Type B pancreatic cell (in vitro differentiated cells): ENCODE measurements around the gene PODXL. TPM values are rescaled to one million over a fixed set of nuclear protein-coding genes. Genes with fewer than 3 reads are reported as not detected.
"Not testable (repeated sequence)": the region's sequence is repeated elsewhere in the genome, so short reads cannot be mapped to it uniquely, and the experiment has no call there.

Source experiments
- DNase-seq: peaks from one replicate; pipeline ENCODE4 v3.0.0; 2021; ENCODE audit warnings: mixed read lengths; ENCODE audit not compliant: unreplicated experiment; ENCODE audit errors: extremely low spot score
- H3K27ac Mint-ChIP-seq: 2 replicates; pipeline ENCODE4 v1.8.0; 2021; ENCODE audit warnings: mild to moderate bottlenecking, mixed read lengths
- H3K27me3 Mint-ChIP-seq: 2 replicates; pipeline ENCODE4 v1.8.0; 2021; ENCODE audit warnings: mixed read lengths
- H3K36me3 Mint-ChIP-seq: 2 replicates; pipeline ENCODE4 v1.8.0; 2021; ENCODE audit warnings: mixed read lengths
- H3K4me1 Mint-ChIP-seq: one replicate; pipeline ENCODE4 v1.8.0; 2021; ENCODE audit warnings: mixed read lengths; ENCODE audit not compliant: unreplicated experiment
- H3K4me3 Mint-ChIP-seq: 2 replicates; pipeline ENCODE4 v1.8.0; 2021; ENCODE audit warnings: mild to moderate bottlenecking, mixed read lengths
- H3K9me3 Mint-ChIP-seq: 2 replicates; pipeline ENCODE4 v1.8.0; 2021; ENCODE audit warnings: mixed read lengths
- total RNA-seq: library from RNA; stranded (reverse); gene quantifications from 2 replicates; pipeline ENCODE4 v1.2.1, GENCODE V29; 2021; ENCODE audit warnings: low replicate concordance
- TF ChIP-seq, protein P1 (sequence below): fragments of 200-600 bp; sonication (generic); conservative IDR thresholded peaks from 2 replicates; pipeline ENCODE4 v1.5.0; 2021; ENCODE audit warnings: antibody characterized with exemption, mild to moderate bottlenecking

The PODXL gene
- total RNA-seq, 1 donor from 2014 or later: 44.1 TPM

GRCh38 chr7:131524115-131524514 lies 32.3 kb downstream of the PODXL start:
- no peaks in the 10 kb centered on the region for H3K4me1 Mint-ChIP-seq
- H3K27ac Mint-ChIP-seq: peak overlapping the region; percentile 19
- no peak for DNase-seq
- H3K36me3 Mint-ChIP-seq: no peaks in the 10 kb centered on the region
- H3K27me3 Mint-ChIP-seq: no peaks in the 10 kb centered on the region
- no peak overlapping the region for H3K4me3 Mint-ChIP-seq
- TF ChIP-seq, protein P1, sequence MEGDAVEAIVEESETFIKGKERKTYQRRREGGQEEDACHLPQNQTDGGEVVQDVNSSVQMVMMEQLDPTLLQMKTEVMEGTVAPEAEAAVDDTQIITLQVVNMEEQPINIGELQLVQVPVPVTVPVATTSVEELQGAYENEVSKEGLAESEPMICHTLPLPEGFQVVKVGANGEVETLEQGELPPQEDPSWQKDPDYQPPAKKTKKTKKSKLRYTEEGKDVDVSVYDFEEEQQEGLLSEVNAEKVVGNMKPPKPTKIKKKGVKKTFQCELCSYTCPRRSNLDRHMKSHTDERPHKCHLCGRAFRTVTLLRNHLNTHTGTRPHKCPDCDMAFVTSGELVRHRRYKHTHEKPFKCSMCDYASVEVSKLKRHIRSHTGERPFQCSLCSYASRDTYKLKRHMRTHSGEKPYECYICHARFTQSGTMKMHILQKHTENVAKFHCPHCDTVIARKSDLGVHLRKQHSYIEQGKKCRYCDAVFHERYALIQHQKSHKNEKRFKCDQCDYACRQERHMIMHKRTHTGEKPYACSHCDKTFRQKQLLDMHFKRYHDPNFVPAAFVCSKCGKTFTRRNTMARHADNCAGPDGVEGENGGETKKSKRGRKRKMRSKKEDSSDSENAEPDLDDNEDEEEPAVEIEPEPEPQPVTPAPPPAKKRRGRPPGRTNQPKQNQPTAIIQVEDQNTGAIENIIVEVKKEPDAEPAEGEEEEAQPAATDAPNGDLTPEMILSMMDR: no peak
- no peaks in the 10 kb centered on the region for H3K9me3 Mint-ChIP-seq

DNA sequence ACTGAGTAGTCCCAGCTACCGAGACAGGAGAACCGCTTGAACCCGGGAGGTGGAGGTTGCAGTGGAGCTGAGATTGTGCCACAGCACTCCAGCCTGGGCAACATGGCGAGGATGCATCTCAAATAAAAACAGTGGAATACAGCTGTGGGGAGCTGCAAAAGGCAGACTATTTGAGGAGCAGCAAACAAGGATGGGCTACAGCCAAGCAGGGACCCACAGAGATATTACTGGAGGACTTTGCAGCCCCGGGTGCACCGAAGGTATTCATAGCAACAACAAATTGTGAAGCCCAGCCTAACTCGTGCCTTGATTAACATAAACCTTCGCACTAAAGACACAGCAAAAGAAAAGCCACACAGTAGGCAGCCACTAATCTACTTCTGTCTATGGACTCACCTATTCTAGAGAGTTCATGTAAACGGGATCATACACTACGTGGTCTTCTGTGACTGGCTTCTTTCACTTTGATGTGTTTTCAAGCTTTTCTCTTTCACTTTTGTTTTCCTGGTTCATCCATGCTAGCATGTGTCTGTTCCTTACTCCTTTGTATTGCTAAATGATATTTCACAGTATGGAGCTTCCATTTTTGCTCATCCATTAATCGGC lies 34.0 kb downstream of the PODXL start:
- Mint-ChIP-seq H3K27ac (no peak overlapping the region), H3K27me3 (no peaks in the 10 kb centered on the region), H3K9me3 (no peaks in the 10 kb centered on the region), H3K4me3 (no peak overlapping the region), H3K36me3 (no peaks in the 10 kb centered on the region), H3K4me1 (no peaks in the 10 kb centered on the region)
- TF ChIP-seq, protein P1: no peak
- DNase-seq: no peak

DNA sequence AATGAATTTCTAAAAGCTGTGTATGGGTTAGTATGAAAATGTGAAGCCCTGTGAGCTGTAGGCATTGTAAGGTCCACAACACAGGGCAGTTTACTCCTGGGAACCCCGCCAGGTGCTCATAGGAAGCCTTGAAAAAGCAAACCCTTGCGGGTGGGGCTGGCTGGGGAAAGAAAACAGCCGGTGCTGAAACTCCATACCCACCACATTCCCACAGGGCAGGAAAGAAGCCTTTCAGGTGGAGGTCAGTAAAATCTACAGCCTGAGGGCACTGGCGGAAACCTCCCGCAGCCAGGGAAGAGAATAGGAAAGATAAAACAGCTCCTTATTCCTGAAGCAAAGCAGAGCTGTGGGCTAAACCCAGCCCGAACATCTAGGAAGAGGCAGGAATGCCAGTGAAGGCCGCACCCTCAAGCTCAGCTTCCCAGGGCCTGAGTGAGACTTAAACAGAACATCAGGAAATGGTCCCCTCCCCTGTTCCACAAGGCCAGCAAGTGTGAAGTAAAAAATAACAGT lies 34.7 kb downstream of the PODXL start:
- TF ChIP-seq, protein P1: no peak
- Mint-ChIP-seq H3K4me1 (no peaks in the 10 kb centered on the region), H3K27me3 (no peaks in the 10 kb centered on the region), H3K4me3 (no peak overlapping the region), H3K36me3 (no peaks in the 10 kb centered on the region), H3K27ac (peak overlapping the region; percentile 51), H3K9me3 (no peaks in the 10 kb centered on the region)
- no peak for DNase-seq

GRCh38 chr7:131518626-131519025 lies 37.8 kb downstream of the PODXL start:
- H3K4me3 Mint-ChIP-seq: no peak overlapping the region
- no peak overlapping the region for H3K27ac Mint-ChIP-seq
- peaks cover under 1% of the 10 kb centered on the region for H3K27me3 Mint-ChIP-seq
- no peaks in the 10 kb centered on the region for H3K36me3 Mint-ChIP-seq
- no peaks in the 10 kb centered on the region for H3K9me3 Mint-ChIP-seq
- no peak for DNase-seq
- H3K4me1 Mint-ChIP-seq: peaks cover 2% of the 10 kb centered on the region
- TF ChIP-seq, protein P1: no peak

- Mint-ChIP-seq H3K27ac (no peak overlapping the region), H3K27me3 (peaks cover 5% of the 10 kb centered on the region), H3K4me3 (no peak overlapping the region), H3K4me1 (peaks cover 9% of the 10 kb centered on the region), H3K9me3 (no peaks in the 10 kb centered on the region), H3K36me3 (no peaks in the 10 kb centered on the region)
- DNase-seq: no peak
- TF ChIP-seq, protein P1: no peak
Measured at GRCh38 chr7:131517218-131517923, 39.1 kb downstream of the PODXL start.

GRCh38 chr7:131515471-131515870 lies 41.0 kb downstream of the PODXL start:
- not testable (repeated sequence) for H3K9me3 Mint-ChIP-seq, H3K4me3 Mint-ChIP-seq, DNase-seq, H3K36me3 Mint-ChIP-seq, H3K27ac Mint-ChIP-seq, H3K4me1 Mint-ChIP-seq, H3K27me3 Mint-ChIP-seq
